Measurements from ENCODE around the gene MX2.

DNA sequence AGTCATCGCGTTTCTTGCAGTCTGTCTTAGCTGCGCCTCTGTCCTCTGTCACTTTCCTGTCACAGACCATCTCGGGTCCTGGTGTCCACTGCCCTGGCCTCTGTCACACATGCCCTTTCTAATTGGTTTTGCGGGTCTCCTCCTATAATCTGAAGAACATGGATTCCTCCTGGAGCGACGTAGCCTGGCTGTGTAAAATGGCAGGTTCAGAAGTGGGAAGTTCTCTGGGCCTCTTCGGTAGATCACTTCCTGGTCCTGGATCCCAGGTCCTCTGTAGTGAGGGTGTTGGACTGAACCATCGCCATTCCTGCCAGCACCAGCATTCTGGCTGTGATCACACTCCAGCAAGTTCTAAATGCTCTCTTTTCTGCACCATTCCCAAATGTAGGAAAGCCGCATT is 44.4 kb upstream of the MX2 start:
- TF ChIP-seq, protein P1, sequence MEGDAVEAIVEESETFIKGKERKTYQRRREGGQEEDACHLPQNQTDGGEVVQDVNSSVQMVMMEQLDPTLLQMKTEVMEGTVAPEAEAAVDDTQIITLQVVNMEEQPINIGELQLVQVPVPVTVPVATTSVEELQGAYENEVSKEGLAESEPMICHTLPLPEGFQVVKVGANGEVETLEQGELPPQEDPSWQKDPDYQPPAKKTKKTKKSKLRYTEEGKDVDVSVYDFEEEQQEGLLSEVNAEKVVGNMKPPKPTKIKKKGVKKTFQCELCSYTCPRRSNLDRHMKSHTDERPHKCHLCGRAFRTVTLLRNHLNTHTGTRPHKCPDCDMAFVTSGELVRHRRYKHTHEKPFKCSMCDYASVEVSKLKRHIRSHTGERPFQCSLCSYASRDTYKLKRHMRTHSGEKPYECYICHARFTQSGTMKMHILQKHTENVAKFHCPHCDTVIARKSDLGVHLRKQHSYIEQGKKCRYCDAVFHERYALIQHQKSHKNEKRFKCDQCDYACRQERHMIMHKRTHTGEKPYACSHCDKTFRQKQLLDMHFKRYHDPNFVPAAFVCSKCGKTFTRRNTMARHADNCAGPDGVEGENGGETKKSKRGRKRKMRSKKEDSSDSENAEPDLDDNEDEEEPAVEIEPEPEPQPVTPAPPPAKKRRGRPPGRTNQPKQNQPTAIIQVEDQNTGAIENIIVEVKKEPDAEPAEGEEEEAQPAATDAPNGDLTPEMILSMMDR (IDR thresholded peaks at IDR 0.05), result no peak
- no peak for TF ChIP-seq POLR2A (IDR thresholded peaks at IDR 0.05)
